ENCODE measurements around the gene PDLIM7.

DNA sequence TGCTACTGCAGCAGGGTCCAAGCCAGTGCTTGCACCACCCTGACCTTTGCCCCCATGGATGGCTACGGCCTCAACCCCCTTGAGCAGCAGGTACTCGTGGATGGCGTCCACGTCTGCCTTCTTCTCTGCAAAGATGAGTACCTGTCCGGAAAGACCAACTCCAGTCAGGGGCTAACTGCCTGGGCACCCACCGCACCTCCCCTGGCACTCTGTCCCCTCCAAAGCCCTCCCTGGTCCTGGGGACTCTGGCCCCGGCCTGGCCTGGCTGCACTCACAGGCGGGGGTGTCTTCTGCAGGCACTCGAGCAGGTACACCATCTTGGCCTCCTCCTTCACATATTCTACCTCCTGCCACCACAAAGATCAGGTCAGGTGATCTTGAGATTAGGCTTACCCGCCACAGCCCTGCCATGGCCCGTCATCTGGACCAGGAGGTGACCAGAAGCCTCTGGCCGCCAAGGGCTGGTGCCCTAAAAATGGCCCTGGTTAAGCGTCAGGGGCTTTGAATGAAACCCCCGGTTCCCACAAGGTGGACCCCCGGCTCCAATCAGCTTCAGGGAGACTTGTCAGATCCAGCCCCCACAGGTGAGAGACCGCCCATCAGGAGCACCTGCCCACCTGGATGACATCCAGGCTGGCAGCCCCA is 15.5 kb upstream of the PDLIM7 start:
- TF ChIP-seq MAFK (IDR thresholded peaks at IDR 0.05; ENCODE audit: low read depth, low read length) (no peak), POLR2A (IDR thresholded peaks at IDR 0.05; ENCODE audit: low read depth, low read length) (no peak), RCOR1 (IDR thresholded peaks at IDR 0.05; ENCODE audit: insufficient replicate concordance, low read length) (no peak), RAD21 (IDR thresholded peaks at IDR 0.05; ENCODE audit: low read length) (no peak), MXI1 (IDR thresholded peaks at IDR 0.05; ENCODE audit: borderline replicate concordance, low read depth, low read length) (no peak), BHLHE40 (IDR thresholded peaks at IDR 0.05; ENCODE audit: low read depth, low read length) (no peak), CEBPB (IDR thresholded peaks at IDR 0.05; ENCODE audit: low read depth, low read length) (no peak), SMC3 (IDR thresholded peaks at IDR 0.05; ENCODE audit: low read depth, low read length) (no peak), CHD1 (IDR thresholded peaks at IDR 0.05; ENCODE audit: low read depth, low read length) (no peak)
- TF ChIP-seq, protein P1, sequence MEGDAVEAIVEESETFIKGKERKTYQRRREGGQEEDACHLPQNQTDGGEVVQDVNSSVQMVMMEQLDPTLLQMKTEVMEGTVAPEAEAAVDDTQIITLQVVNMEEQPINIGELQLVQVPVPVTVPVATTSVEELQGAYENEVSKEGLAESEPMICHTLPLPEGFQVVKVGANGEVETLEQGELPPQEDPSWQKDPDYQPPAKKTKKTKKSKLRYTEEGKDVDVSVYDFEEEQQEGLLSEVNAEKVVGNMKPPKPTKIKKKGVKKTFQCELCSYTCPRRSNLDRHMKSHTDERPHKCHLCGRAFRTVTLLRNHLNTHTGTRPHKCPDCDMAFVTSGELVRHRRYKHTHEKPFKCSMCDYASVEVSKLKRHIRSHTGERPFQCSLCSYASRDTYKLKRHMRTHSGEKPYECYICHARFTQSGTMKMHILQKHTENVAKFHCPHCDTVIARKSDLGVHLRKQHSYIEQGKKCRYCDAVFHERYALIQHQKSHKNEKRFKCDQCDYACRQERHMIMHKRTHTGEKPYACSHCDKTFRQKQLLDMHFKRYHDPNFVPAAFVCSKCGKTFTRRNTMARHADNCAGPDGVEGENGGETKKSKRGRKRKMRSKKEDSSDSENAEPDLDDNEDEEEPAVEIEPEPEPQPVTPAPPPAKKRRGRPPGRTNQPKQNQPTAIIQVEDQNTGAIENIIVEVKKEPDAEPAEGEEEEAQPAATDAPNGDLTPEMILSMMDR (conservative IDR thresholded peaks at IDR 0.05; ENCODE audit: low read depth, low read length) = no peak
- TF ChIP-seq, protein P2, sequence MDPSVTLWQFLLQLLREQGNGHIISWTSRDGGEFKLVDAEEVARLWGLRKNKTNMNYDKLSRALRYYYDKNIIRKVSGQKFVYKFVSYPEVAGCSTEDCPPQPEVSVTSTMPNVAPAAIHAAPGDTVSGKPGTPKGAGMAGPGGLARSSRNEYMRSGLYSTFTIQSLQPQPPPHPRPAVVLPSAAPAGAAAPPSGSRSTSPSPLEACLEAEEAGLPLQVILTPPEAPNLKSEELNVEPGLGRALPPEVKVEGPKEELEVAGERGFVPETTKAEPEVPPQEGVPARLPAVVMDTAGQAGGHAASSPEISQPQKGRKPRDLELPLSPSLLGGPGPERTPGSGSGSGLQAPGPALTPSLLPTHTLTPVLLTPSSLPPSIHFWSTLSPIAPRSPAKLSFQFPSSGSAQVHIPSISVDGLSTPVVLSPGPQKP (IDR thresholded peaks at IDR 0.05; ENCODE audit: borderline replicate concordance, low read depth, low read length) = no peak
- TF ChIP-seq, protein P3, sequence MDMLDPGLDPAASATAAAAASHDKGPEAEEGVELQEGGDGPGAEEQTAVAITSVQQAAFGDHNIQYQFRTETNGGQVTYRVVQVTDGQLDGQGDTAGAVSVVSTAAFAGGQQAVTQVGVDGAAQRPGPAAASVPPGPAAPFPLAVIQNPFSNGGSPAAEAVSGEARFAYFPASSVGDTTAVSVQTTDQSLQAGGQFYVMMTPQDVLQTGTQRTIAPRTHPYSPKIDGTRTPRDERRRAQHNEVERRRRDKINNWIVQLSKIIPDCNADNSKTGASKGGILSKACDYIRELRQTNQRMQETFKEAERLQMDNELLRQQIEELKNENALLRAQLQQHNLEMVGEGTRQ (IDR thresholded peaks at IDR 0.05; ENCODE audit: low read depth, low read length) = no peak

Measured in IMR-90 (cell line).